ENCODE data around the gene PTGFRN. TPM values are rescaled to one million over a fixed set of nuclear protein-coding genes. Genes with fewer than 3 reads are reported as not detected.

Gene PTGFRN
- total and polyA plus RNA-seq, 2 of the 13 experiments (the other 11 are each of a cell fraction or from before 2014, with no cell fraction given), result 3.3 to 11.3 TPM

DNA sequence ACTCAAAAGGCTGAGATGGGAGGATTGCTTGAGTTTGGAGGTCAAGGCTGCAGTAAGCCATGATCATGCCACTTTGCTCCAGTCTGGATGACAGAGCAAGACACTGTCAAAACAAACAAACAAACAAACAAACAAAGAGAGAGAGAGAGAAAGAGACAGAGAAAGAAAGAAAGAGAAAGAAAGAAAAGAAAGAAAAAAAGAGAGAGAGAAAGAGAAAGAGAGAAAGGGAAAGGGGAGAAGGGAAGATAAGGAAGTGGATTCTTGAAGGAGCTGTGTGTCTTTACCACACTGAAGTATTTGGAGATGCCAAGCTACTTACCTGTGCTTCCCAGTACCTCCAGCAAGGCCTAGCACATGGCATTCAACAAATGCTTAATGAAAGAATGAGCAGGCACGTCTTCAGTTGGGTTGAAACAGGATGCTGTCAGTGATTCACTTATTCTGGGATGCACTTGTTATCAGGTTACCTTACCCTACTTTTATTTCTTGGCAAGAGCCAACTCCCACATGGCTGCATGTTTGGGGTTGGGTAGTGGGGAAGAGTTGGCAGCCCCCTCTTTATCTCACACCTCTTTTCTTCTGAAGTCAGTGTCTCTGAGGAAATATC, 120.7 kb downstream of the PTGFRN start:
- Histone ChIP-seq H3K9ac (ENCODE audit: insufficient read depth, low read depth, low read length) (no peak overlapping the region), H3K9me3 (ENCODE audit: low read length) (no peaks in the 10 kb centered on the region), H3K27me3 (ENCODE audit: control insufficient read depth in 1 of 2, insufficient read depth in 2 of 2, low read length in 2 of 2) (0 out of 5 replicates have a peak, but pooled peaks cover 0 to 1% of the 10 kb centered on the region in 2 experiments), H3K36me3 (replicated peaks in 1 of 2; ENCODE audit: control insufficient read depth in 1 of 2, insufficient read depth in 2 of 2, low read length in 2 of 2) (no peaks in the 10 kb centered on the region), H2AFZ (ENCODE audit: low read length) (no peak overlapping the region), H3K4me2 (ENCODE audit: low read depth, low read length) (no peak overlapping the region), H3K4me1 (ENCODE audit: insufficient read depth, low read length) (no peaks in the 10 kb centered on the region), H3K27ac (ENCODE audit: extremely low read length, insufficient read depth, low read length) (no peak overlapping the region), H3K79me2 (ENCODE audit: insufficient read depth, low read length) (no peaks in the 10 kb centered on the region), H3K4me3 (replicated peaks in 1 of 3; ENCODE audit: insufficient read depth in 1 of 3, low read depth in 2 of 3, low read length in 3 of 3) (no peak overlapping the region), H4K20me1 (ENCODE audit: insufficient read depth, low read length) (no peaks in the 10 kb centered on the region)
- in situ Hi-C loops (cut with HindIII; ENCODE audit: extremely low pct_ligation_motif_present, low pct_unique_long_range_greater_than_20kb), result no loop called here
- ATAC-seq (no peak), FAIRE-seq (no peak), DNase-seq (ENCODE audit: low spot score) (no peak)
- intact Hi-C loops (cut with micrococcal nuclease; ENCODE audit: unreplicated experiment), result no loop called here
- ChIA-PET POLR2A (no interaction called here), CTCF (ENCODE audit: low intra/inter-chr PET ratio, low total read pairs) (no interaction called here)
- TF ChIP-seq SKI (IDR thresholded peaks at IDR 0.05; ENCODE audit: partially characterized antibody) (no peak), ZNF607 (CRISPR knock-in tag; IDR thresholded peaks at IDR 0.05; ENCODE audit: borderline replicate concordance) (no peak), NPAS2 (CRISPR knock-in tag; IDR thresholded peaks at IDR 0.05; ENCODE audit: borderline replicate concordance) (no peak), ZNF761 (CRISPR knock-in tag; conservative IDR thresholded peaks at IDR 0.05) (no peak)
- TF ChIP-seq, protein P1, sequence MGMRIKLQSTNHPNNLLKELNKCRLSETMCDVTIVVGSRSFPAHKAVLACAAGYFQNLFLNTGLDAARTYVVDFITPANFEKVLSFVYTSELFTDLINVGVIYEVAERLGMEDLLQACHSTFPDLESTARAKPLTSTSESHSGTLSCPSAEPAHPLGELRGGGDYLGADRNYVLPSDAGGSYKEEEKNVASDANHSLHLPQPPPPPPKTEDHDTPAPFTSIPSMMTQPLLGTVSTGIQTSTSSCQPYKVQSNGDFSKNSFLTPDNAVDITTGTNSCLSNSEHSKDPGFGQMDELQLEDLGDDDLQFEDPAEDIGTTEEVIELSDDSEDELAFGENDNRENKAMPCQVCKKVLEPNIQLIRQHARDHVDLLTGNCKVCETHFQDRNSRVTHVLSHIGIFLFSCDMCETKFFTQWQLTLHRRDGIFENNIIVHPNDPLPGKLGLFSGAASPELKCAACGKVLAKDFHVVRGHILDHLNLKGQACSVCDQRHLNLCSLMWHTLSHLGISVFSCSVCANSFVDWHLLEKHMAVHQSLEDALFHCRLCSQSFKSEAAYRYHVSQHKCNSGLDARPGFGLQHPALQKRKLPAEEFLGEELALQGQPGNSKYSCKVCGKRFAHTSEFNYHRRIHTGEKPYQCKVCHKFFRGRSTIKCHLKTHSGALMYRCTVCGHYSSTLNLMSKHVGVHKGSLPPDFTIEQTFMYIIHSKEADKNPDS (CRISPR knock-in tag; IDR thresholded peaks at IDR 0.05), result no peak
- TF ChIP-seq, protein P2, sequence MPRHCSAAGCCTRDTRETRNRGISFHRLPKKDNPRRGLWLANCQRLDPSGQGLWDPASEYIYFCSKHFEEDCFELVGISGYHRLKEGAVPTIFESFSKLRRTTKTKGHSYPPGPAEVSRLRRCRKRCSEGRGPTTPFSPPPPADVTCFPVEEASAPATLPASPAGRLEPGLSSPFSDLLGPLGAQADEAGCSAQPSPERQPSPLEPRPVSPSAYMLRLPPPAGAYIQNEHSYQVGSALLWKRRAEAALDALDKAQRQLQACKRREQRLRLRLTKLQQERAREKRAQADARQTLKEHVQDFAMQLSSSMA (CRISPR knock-in tag; IDR thresholded peaks at IDR 0.05), result no peak
- BruUV-seq (replicated peaks), result no TSS peak
- WGBS (ENCODE audit: low lambda C conversion rate), result 0% methylated on average over 1 of the region's 1 CpG

Data from HepG2 (cell line).